ENCODE results near the gene AKTIP.

DNA sequence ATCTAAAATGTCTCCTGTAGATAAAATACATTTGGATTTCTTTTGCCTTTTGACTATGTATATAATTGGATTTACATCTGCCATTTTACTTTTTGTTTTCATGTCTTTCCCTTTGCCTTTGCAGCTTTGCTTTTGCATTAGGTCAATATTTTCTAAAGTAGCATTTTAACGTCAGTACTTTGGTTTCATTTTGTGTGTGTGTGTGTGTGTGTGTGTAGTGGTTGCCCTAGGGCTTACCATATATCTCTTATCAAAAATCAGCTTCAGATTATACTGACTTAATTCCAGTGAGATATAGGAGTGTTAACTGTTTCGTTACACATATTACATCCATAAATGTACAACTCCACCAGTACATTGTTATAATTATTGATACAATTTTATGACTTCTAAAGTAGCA is 26.1 kb downstream of the AKTIP start:
- TF ChIP-seq, protein P1, sequence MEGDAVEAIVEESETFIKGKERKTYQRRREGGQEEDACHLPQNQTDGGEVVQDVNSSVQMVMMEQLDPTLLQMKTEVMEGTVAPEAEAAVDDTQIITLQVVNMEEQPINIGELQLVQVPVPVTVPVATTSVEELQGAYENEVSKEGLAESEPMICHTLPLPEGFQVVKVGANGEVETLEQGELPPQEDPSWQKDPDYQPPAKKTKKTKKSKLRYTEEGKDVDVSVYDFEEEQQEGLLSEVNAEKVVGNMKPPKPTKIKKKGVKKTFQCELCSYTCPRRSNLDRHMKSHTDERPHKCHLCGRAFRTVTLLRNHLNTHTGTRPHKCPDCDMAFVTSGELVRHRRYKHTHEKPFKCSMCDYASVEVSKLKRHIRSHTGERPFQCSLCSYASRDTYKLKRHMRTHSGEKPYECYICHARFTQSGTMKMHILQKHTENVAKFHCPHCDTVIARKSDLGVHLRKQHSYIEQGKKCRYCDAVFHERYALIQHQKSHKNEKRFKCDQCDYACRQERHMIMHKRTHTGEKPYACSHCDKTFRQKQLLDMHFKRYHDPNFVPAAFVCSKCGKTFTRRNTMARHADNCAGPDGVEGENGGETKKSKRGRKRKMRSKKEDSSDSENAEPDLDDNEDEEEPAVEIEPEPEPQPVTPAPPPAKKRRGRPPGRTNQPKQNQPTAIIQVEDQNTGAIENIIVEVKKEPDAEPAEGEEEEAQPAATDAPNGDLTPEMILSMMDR (IDR thresholded peaks at IDR 0.05), result no peak
- TF ChIP-seq POLR2AphosphoS5 (IDR thresholded peaks at IDR 0.05) (no peak), POLR2A (IDR thresholded peaks at IDR 0.05) (no peak)

Measured in transverse colon (tissue), 4 donors.